A673 (cell line): Measurements from ENCODE around the gene ZNF500.
"Not testable (repeated sequence)": the region's sequence is repeated elsewhere in the genome, so short reads cannot be mapped to it uniquely, and the experiment has no call there.

Experiments
- EZH2 ChIP-seq: fragments of 200-600 bp; sonication (generic); IDR thresholded peaks from 2 replicates; pipeline ENCODE4 v1.6.1; 2017; ENCODE audit warnings: borderline replicate concordance, low read depth, mild to moderate bottlenecking, mixed read lengths, antibody characterized with exemption, low read length; ENCODE audit not compliant: poor library complexity, severe bottlenecking
- TF ChIP-seq, protein P1 (sequence below): fragments of 300-800, 200-600 bp; sonication (generic); conservative IDR thresholded peaks from 2 replicates; pipeline ENCODE4 v1.5.1; 2017; ENCODE audit warnings: low read depth, mild to moderate bottlenecking, antibody characterized with exemption, low read length, moderate library complexity, mixed read lengths

DNA sequence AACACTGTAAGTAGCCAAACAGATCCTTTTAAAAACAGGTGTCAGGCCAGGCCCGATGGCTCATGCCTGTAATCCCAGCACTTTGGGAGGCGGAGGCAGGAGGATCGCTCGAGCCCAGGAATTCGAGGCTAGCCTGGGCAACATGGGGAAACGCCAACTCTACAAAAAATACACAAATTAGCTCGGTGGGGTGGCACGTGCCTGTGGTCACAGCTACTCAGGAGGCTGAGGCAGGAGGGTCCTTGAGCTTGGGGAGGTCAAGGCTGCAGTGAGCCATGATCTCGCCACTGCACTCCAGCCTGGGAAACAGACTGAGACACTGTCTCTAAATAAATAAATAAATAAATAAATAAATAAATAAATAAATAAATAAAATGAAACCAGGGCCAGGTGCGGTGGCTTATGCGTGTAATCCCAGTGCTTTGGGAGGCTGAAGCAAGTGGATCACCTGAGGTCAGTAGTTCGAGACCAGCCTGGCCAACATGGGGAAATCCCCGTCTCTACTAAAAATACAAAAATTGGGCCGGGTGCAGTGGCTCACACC, 17.6 kb upstream of the ZNF500 start:
- TF ChIP-seq, protein P1, sequence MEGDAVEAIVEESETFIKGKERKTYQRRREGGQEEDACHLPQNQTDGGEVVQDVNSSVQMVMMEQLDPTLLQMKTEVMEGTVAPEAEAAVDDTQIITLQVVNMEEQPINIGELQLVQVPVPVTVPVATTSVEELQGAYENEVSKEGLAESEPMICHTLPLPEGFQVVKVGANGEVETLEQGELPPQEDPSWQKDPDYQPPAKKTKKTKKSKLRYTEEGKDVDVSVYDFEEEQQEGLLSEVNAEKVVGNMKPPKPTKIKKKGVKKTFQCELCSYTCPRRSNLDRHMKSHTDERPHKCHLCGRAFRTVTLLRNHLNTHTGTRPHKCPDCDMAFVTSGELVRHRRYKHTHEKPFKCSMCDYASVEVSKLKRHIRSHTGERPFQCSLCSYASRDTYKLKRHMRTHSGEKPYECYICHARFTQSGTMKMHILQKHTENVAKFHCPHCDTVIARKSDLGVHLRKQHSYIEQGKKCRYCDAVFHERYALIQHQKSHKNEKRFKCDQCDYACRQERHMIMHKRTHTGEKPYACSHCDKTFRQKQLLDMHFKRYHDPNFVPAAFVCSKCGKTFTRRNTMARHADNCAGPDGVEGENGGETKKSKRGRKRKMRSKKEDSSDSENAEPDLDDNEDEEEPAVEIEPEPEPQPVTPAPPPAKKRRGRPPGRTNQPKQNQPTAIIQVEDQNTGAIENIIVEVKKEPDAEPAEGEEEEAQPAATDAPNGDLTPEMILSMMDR, result not testable (repeated sequence)
- not testable (repeated sequence) for TF ChIP-seq EZH2
